GM23338 (cell line): ENCODE measurements around the gene TNS3. TPM values are rescaled to one million over a fixed set of nuclear protein-coding genes. Genes with fewer than 3 reads are reported as not detected.

ENCODE experiments used
- ATAC-seq: fragments of 200-7000 bp; cut with Tn5 transposase; 3 replicates; pipeline ENCODE4 v1.9.1; 2020
- DNase-seq: peaks from one replicate; pipeline ENCODE4 v3.0.0-alpha.2; 2015; ENCODE audit warnings: low spot score
- H2AFZ ChIP-seq: fragments of 200-600 bp; sonication (generic); 2 replicates; pipeline ENCODE4 v1.8.0; 2016; ENCODE audit warnings: antibody characterized with exemption, mild to moderate bottlenecking, moderate library complexity
- H3F3A ChIP-seq: fragments of 200-600 bp; sonication (generic); replicated peaks from 2 replicates; pipeline ENCODE4 v1.8.0; 2017; ENCODE audit warnings: antibody characterized with exemption, mixed run types, low read depth
- H3K27ac ChIP-seq: fragments of 200-600 bp; sonication (generic); 2 replicates; pipeline ENCODE4 v1.6.1; 2016; ENCODE audit warnings: low read depth
- H3K27me3 ChIP-seq: fragments of 200-600 bp; sonication (generic); 2 replicates; pipeline ENCODE4 v1.8.0; 2016; ENCODE audit warnings: mild to moderate bottlenecking, mixed run types, moderate library complexity; ENCODE audit not compliant: insufficient read depth
- H3K36me3 ChIP-seq: fragments of 200-600 bp; sonication (generic); 2 replicates; pipeline ENCODE4 v1.8.0; 2016; ENCODE audit warnings: mild to moderate bottlenecking; ENCODE audit not compliant: insufficient read depth
- H3K4me1 ChIP-seq: fragments of 200-600 bp; sonication (generic); 2 replicates; pipeline ENCODE4 v1.8.0; 2016; ENCODE audit warnings: mild to moderate bottlenecking, moderate library complexity; ENCODE audit not compliant: insufficient read depth
- H3K4me2 ChIP-seq: fragments of 200-600 bp; sonication (generic); 2 replicates; pipeline ENCODE4 v1.7.1; 2017; ENCODE audit warnings: mixed run types
- H3K4me3 ChIP-seq: fragments of 200-600 bp; sonication (generic); 2 replicates; pipeline ENCODE4 v1.6.1; 2016; ENCODE audit warnings: mixed run types
- H3K79me2 ChIP-seq: fragments of 200-600 bp; sonication (generic); replicated peaks from 2 replicates; pipeline ENCODE4 v1.8.0; 2017; ENCODE audit warnings: mild to moderate bottlenecking; ENCODE audit not compliant: insufficient read depth
- H3K9me2 ChIP-seq: fragments of 200-600 bp; sonication (generic); 2 replicates; pipeline ENCODE4 v1.8.0; 2017; ENCODE audit not compliant: insufficient read depth
- H4K20me1 ChIP-seq: fragments of 200-600 bp; sonication (generic); replicated peaks from 2 replicates; pipeline ENCODE4 v1.8.0; 2017; ENCODE audit warnings: mild to moderate bottlenecking; ENCODE audit not compliant: insufficient read depth
- H3K27ac Mint-ChIP-seq: 2 replicates; pipeline ENCODE4 v1.8.0; 2020; ENCODE audit warnings: inconsistent platforms, mild to moderate bottlenecking, moderate library complexity, mixed read lengths
- H3K27me3 Mint-ChIP-seq: 3 replicates; pipeline ENCODE4 v1.8.0; 2022; ENCODE audit warnings: low read depth, mild to moderate bottlenecking, moderate library complexity, mixed read lengths, inconsistent platforms; ENCODE audit not compliant: insufficient read depth, poor library complexity
- H3K36me3 Mint-ChIP-seq: 3 replicates; pipeline ENCODE4 v1.8.0; 2021; ENCODE audit warnings: low read depth, mild to moderate bottlenecking, inconsistent platforms, moderate library complexity, mixed read lengths
- H3K4me1 Mint-ChIP-seq: 3 replicates; pipeline ENCODE4 v1.8.0; 2020; ENCODE audit warnings: mild to moderate bottlenecking, inconsistent platforms, mixed read lengths
- H3K4me3 Mint-ChIP-seq: 3 replicates; pipeline ENCODE4 v1.8.0; 2021; ENCODE audit warnings: moderate library complexity, mild to moderate bottlenecking, inconsistent platforms, mixed read lengths
- H3K9me3 Mint-ChIP-seq: 3 replicates; pipeline ENCODE4 v1.8.0; 2020; ENCODE audit warnings: moderate library complexity, mild to moderate bottlenecking, inconsistent platforms, mixed read lengths
- CREB1 ChIP-seq: fragments of 250-450 bp; sonication (Bioruptor Pico); IDR thresholded peaks from 2 replicates; pipeline ENCODE4 v1.5.0; 2020; ENCODE audit warnings: low read depth, mild to moderate bottlenecking, moderate library complexity
- CTCF ChIP-seq, 2 experiments: fragments of 200-600 bp in 1 of 2; sonication (generic) in 1 of 2; conservative IDR thresholded peaks; 2 replicates each; pipeline versions ENCODE4 v1.5.1 to v1.6.1; 2016 to 2017; ENCODE audit warnings: antibody characterized with exemption in 2 of 2, low read depth in 2 of 2, mild to moderate bottlenecking in 2 of 2, moderate library complexity in 1 of 2
- ETS1 ChIP-seq: IDR thresholded peaks from 2 replicates; pipeline ENCODE4 v1.6.1; 2016; ENCODE audit warnings: antibody characterized with exemption
- EZH2 ChIP-seq: fragments of 200-600 bp; sonication (generic); IDR thresholded peaks from one replicate; pipeline ENCODE4 v1.8.0; 2017; ENCODE audit warnings: antibody characterized with exemption, mild to moderate bottlenecking, low read depth; ENCODE audit not compliant: unreplicated experiment
- EZH2phosphoT487 ChIP-seq: fragments of 200-600 bp; sonication (generic); IDR thresholded peaks from one replicate; pipeline ENCODE4 v1.8.1; 2018; ENCODE audit warnings: antibody characterized with exemption; ENCODE audit not compliant: unreplicated experiment
- JUNB ChIP-seq: IDR thresholded peaks from one replicate; pipeline ENCODE4 v1.6.1; 2016; ENCODE audit warnings: antibody characterized with exemption; ENCODE audit not compliant: unreplicated experiment
- NANOG ChIP-seq: IDR thresholded peaks from 2 replicates; pipeline ENCODE4 v1.6.1; 2016; ENCODE audit warnings: antibody characterized with exemption, borderline replicate concordance
- POLR2AphosphoS5 ChIP-seq: IDR thresholded peaks from 2 replicates; pipeline ENCODE4 v1.6.1; 2016; ENCODE audit warnings: antibody characterized with exemption, low read depth
- REST ChIP-seq: IDR thresholded peaks from one replicate; pipeline ENCODE4 v1.6.1; 2018; ENCODE audit warnings: antibody characterized with exemption; ENCODE audit not compliant: unreplicated experiment
- STAT1 ChIP-seq: IDR thresholded peaks from one replicate; pipeline ENCODE4 v1.6.1; 2016; ENCODE audit warnings: antibody characterized with exemption; ENCODE audit not compliant: unreplicated experiment
- ZNF114 ChIP-seq: fragments of 250-450 bp; sonication (Bioruptor Pico); IDR thresholded peaks from 2 replicates; pipeline ENCODE4 v1.5.0; 2020; ENCODE audit warnings: mild to moderate bottlenecking, moderate library complexity
- ZNF331 ChIP-seq: fragments of 250-450 bp; sonication (Bioruptor Pico); IDR thresholded peaks from 2 replicates; pipeline ENCODE4 v1.5.0; 2020; ENCODE audit warnings: low read depth, mild to moderate bottlenecking, moderate library complexity
- ZNF462 ChIP-seq: fragments of 250-450 bp; sonication (Bioruptor Pico); IDR thresholded peaks from 2 replicates; pipeline ENCODE4 v1.5.0; 2020; ENCODE audit warnings: mild to moderate bottlenecking, moderate library complexity
- polyA plus RNA-seq: library from polyadenylated mRNA; unstranded; fragments of >200 nt; fragmentation: Nextera tagmentation; extraction: Ambion mirVana; gene quantifications from 2 replicates; pipeline ENCODE4 v1.2.1, GENCODE V29; 2016
- total RNA-seq: library from RNA; depleted of rRNA; stranded (reverse); fragments of >200 nt; shearing (Covaris generic); gene quantifications from 2 replicates; pipeline ENCODE4 v1.2.3, GENCODE V29; 2014

The TNS3 gene
- total and polyA plus RNA-seq, 2 experiments from 2014 or later: 6.2 to 28.7 TPM

- no peak for DNase-seq
Observed at GRCh38 chr7:47441796-47442604, 139.9 kb downstream of the TNS3 start.

More at GRCh38 chr7:47441796-47442604, 139.9 kb downstream of the TNS3 start:
- Histone ChIP-seq H3K36me3 (no peaks in the 10 kb centered on the region), H3K4me3 (no peak overlapping the region), H2AFZ (no peak overlapping the region), H3K4me1 (no peaks in the 10 kb centered on the region), H3K27ac (no peak overlapping the region), H3K9me2 (no peaks in the 10 kb centered on the region), H3F3A (no peaks in the 10 kb centered on the region), H3K27me3 (no peaks in the 10 kb centered on the region), H3K4me2 (no peak overlapping the region), H4K20me1 (peaks cover 7% of the 10 kb centered on the region; the same call in 1 of the 2 replicates), H3K79me2 (peaks cover 16% of the 10 kb centered on the region)
- Mint-ChIP-seq H3K4me3 (no peak overlapping the region), H3K4me1 (peaks cover 11% of the 10 kb centered on the region; the same call in 2 of the 3 replicates), H3K27me3 (peaks cover 8% of the 10 kb centered on the region), H3K27ac (no peak overlapping the region), H3K9me3 (no peaks in the 10 kb centered on the region), H3K36me3 (peaks cover 4% of the 10 kb centered on the region; the same call in 1 of the 3 replicates)
- TF ChIP-seq EZH2phosphoT487 (no peak), POLR2AphosphoS5 (no peak), CTCF (conservative IDR thresholded peaks at IDR 0.05; ENCODE audit: low read depth in 2 of 2) (no peak), STAT1 (no peak), CREB1 (CRISPR knock-in tag) (no peak), JUNB (no peak), EZH2 (no peak), ZNF331 (CRISPR knock-in tag) (no peak), NANOG (no peak), REST (no peak), ZNF114 (CRISPR knock-in tag) (no peak), ETS1 (no peak), ZNF462 (CRISPR knock-in tag) (no peak)
- no peak for ATAC-seq
